ENCODE results near the gene AP3B1.
"Not testable (repeated sequence)": the region's sequence is repeated elsewhere in the genome, so short reads cannot be mapped to it uniquely, and the experiment has no call there.

Gene AP3B1

DNA sequence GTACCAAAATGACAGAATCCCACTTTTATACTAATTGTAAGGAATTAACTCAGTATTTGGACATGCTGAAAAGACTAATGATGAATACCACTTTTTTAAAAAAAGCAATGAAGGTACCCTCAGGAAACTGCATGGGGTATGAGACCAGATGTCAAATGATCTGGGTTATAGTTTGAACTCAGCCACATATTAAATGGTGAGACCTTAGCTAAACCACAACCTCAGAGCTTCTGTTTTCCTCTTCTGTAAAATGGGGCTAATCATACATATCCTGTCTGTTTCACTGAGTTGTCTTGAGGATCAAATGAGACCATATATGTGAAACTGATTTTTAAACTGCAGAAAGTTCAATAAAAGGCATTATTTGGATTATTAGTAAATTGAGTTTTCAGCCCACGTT lies 238.4 kb downstream of the AP3B1 start:
- Histone ChIP-seq H3K9me3 (ENCODE audit: low read length) (no peaks in the 10 kb centered on the region), H3K79me2 (ENCODE audit: insufficient read depth, low read length) (no peaks in the 10 kb centered on the region), H3K4me1 (ENCODE audit: insufficient read depth, low read length, severe bottlenecking) (no peaks in the 10 kb centered on the region), H3K27ac (ENCODE audit: low read depth, low read length, poor library complexity, severe bottlenecking) (no peak overlapping the region), H3F3A (ENCODE audit: insufficient read depth, low read length) (no peaks in the 10 kb centered on the region), H3K9ac (ENCODE audit: low read length) (no peak overlapping the region), H3K27me3 (ENCODE audit: insufficient read depth, low read length) (no peaks in the 10 kb centered on the region), H3K36me3 (ENCODE audit: insufficient read depth, low read length) (no peaks in the 10 kb centered on the region; the same call in 1 of the 2 replicates), H3K9me2 (ENCODE audit: low read depth, low read length) (no peaks in the 10 kb centered on the region), H3K4me3 (ENCODE audit: low read depth, low read length, poor library complexity, severe bottlenecking) (no peak overlapping the region), H3K4me2 (ENCODE audit: low read length) (no peak overlapping the region), H4K20me1 (ENCODE audit: insufficient read depth, low read length) (no peaks in the 10 kb centered on the region), H2AFZ (ENCODE audit: low read length) (no peak overlapping the region)
- no peak for TF ChIP-seq EZH2 (IDR thresholded peaks at IDR 0.05; ENCODE audit: borderline replicate concordance, low read length)
- TF ChIP-seq, protein P1, sequence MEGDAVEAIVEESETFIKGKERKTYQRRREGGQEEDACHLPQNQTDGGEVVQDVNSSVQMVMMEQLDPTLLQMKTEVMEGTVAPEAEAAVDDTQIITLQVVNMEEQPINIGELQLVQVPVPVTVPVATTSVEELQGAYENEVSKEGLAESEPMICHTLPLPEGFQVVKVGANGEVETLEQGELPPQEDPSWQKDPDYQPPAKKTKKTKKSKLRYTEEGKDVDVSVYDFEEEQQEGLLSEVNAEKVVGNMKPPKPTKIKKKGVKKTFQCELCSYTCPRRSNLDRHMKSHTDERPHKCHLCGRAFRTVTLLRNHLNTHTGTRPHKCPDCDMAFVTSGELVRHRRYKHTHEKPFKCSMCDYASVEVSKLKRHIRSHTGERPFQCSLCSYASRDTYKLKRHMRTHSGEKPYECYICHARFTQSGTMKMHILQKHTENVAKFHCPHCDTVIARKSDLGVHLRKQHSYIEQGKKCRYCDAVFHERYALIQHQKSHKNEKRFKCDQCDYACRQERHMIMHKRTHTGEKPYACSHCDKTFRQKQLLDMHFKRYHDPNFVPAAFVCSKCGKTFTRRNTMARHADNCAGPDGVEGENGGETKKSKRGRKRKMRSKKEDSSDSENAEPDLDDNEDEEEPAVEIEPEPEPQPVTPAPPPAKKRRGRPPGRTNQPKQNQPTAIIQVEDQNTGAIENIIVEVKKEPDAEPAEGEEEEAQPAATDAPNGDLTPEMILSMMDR (IDR thresholded peaks at IDR 0.05; ENCODE audit: low read length) = no peak

DNA sequence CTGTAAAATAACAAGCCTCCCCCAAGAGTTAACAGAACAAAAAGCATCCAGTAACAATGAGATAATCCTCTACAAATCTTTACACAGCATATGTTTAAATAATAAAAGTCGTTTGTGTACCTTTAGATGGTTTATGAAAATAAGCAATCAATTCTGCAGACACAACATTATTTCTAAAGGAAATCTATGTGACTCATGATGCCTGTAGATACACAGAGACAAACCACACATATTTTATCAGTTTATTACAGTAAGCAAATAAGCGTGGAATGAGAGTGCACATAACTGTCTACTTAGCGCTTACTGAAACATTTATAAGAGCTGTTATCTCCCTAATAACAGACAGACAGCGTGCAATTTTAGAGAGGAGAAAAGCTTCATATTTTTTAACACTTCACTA lies 243.6 kb downstream of the AP3B1 start:
- H3K27me3 ChIP-seq (ENCODE audit: insufficient read depth, low read length) = no peaks in the 10 kb centered on the region
- H3K4me2 ChIP-seq (ENCODE audit: low read length) = no peak overlapping the region
- no peaks in the 10 kb centered on the region for H3K4me1 ChIP-seq (ENCODE audit: insufficient read depth, low read length, severe bottlenecking)
- TF ChIP-seq, protein P1 (IDR thresholded peaks at IDR 0.05; ENCODE audit: low read length) = no peak
- no peak for TF ChIP-seq EZH2 (IDR thresholded peaks at IDR 0.05; ENCODE audit: borderline replicate concordance, low read length)
- no peaks in the 10 kb centered on the region for H3K36me3 ChIP-seq (ENCODE audit: insufficient read depth, low read length)
- no peaks in the 10 kb centered on the region for H3K79me2 ChIP-seq (ENCODE audit: insufficient read depth, low read length)
- H3K9ac ChIP-seq (ENCODE audit: low read length) = no peak overlapping the region
- no peak overlapping the region for H3K4me3 ChIP-seq (ENCODE audit: low read depth, low read length, poor library complexity, severe bottlenecking)
- no peak overlapping the region for H2AFZ ChIP-seq (ENCODE audit: low read length)
- H4K20me1 ChIP-seq (ENCODE audit: insufficient read depth, low read length) = no peaks in the 10 kb centered on the region
- H3F3A ChIP-seq (ENCODE audit: insufficient read depth, low read length) = no peaks in the 10 kb centered on the region
- H3K9me3 ChIP-seq (ENCODE audit: low read length) = no peaks in the 10 kb centered on the region
- H3K9me2 ChIP-seq (ENCODE audit: low read depth, low read length) = no peaks in the 10 kb centered on the region
- no peak overlapping the region for H3K27ac ChIP-seq (ENCODE audit: low read depth, low read length, poor library complexity, severe bottlenecking)

DNA sequence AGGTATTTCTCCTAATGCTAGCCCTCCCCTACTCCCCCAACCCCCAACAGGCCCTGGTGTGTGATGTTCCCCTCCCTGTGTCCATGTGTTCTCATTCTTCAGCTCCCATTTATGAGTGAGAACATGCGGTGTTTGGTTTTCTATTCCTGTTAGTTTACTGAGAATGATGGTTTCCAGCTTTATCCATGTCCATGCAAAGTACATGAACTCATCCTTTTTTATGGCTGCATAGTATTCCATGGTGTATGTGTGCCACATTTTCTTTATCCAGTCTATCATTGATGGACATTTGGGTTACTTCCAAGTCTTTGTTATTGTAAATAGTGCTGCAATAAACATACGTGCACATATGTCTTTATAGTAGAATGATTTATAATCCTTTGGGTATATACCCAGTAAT lies 247.7 kb downstream of the AP3B1 start:
- H4K20me1 ChIP-seq (ENCODE audit: insufficient read depth, low read length); H3K9me2 ChIP-seq (ENCODE audit: low read depth, low read length); H3K9ac ChIP-seq (ENCODE audit: low read length): not testable (repeated sequence)

DNA sequence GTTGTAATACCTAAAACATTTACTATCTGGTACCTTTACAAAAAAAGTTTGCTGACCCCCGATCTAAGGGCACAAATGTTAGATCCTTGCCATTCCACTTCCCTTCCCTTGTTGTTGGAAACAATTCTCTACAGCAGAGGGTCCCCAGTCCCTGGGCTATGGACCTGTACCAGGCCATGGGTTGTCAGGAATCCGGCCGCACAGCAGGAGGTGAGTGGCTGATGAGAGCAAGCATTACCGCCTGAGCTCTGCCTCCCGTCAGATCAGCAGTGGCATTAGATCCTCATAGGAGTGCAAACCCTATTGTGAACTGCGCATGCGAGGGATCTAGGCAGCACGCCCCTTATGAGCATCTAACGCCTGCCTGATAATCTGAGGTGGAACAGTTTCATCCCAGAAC lies 248.5 kb downstream of the AP3B1 start:
- Histone ChIP-seq H3K4me2 (ENCODE audit: low read length) (no peak overlapping the region), H4K20me1 (ENCODE audit: insufficient read depth, low read length) (no peaks in the 10 kb centered on the region), H3K9me3 (ENCODE audit: low read length) (no peaks in the 10 kb centered on the region), H3K4me3 (ENCODE audit: low read depth, low read length, poor library complexity, severe bottlenecking) (no peak overlapping the region), H3F3A (ENCODE audit: insufficient read depth, low read length) (no peaks in the 10 kb centered on the region), H3K4me1 (ENCODE audit: insufficient read depth, low read length, severe bottlenecking) (no peaks in the 10 kb centered on the region), H3K9ac (ENCODE audit: low read length) (no peak overlapping the region), H3K79me2 (ENCODE audit: insufficient read depth, low read length) (no peaks in the 10 kb centered on the region), H3K27ac (ENCODE audit: low read depth, low read length, poor library complexity, severe bottlenecking) (no peak overlapping the region), H3K36me3 (ENCODE audit: insufficient read depth, low read length) (no peaks in the 10 kb centered on the region), H2AFZ (ENCODE audit: low read length) (no peak overlapping the region), H3K9me2 (ENCODE audit: low read depth, low read length) (no peaks in the 10 kb centered on the region), H3K27me3 (ENCODE audit: insufficient read depth, low read length) (no peaks in the 10 kb centered on the region)
- TF ChIP-seq, protein P1 (IDR thresholded peaks at IDR 0.05; ENCODE audit: low read length) = no peak
- no peak for TF ChIP-seq EZH2 (IDR thresholded peaks at IDR 0.05; ENCODE audit: borderline replicate concordance, low read length)

More for the DNA sequence above, 247.7 kb downstream of the AP3B1 start:
- not testable (repeated sequence) for H3K36me3 ChIP-seq (ENCODE audit: insufficient read depth, low read length); H3K27me3 ChIP-seq (ENCODE audit: insufficient read depth, low read length); H3K79me2 ChIP-seq (ENCODE audit: insufficient read depth, low read length); H2AFZ ChIP-seq (ENCODE audit: low read length); H3K4me1 ChIP-seq (ENCODE audit: insufficient read depth, low read length, severe bottlenecking); H3F3A ChIP-seq (ENCODE audit: insufficient read depth, low read length); H3K4me2 ChIP-seq (ENCODE audit: low read length); H3K4me3 ChIP-seq (ENCODE audit: low read depth, low read length, poor library complexity, severe bottlenecking); H3K9me3 ChIP-seq (ENCODE audit: low read length); H3K27ac ChIP-seq (ENCODE audit: low read depth, low read length, poor library complexity, severe bottlenecking)

Measured in OCI-LY1 (cell line).